ENCODE results near the gene TBC1D22A.

The TBC1D22A gene

DNA sequence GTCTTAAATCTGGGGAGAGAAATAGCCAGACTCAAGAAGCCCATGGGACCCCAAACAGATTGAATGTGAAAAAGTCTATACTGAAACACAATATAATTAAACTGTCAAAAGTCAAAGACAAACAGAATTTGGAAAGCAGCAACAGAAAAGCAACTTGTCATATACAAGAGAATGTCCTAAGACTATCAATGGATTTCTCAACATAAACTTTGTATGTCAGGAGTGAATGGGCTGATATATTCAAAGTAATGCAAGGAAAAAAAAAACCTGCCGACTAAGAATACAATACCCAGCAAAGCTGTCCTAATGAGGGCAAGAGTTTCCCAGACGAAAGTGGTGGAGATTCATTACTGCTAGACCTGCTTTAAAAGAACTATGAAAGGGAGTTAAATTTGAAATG, 73.2 kb downstream of the TBC1D22A start:
- no peak for DNase-seq (ENCODE audit: low read depth)

DNA sequence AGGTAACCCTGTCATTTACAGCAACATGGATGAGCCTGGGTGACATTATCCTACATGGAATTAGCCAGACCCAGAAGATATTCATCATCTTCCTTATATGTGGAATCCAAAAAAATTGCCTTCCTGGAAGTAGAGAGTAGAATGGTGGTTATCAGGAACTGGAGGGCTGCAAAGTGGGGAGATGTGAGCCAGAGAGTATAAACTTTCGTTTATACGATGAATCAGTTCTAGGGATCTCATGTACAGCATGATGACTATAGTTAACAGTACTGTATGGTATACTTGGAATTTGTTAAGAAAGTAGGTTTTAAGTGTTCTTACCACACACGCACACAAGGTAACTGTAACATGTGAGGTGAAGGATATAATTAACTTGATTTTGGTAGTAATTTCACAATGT, 79.1 kb downstream of the TBC1D22A start:
- DNase-seq (ENCODE audit: low read depth) = no peak

DNA sequence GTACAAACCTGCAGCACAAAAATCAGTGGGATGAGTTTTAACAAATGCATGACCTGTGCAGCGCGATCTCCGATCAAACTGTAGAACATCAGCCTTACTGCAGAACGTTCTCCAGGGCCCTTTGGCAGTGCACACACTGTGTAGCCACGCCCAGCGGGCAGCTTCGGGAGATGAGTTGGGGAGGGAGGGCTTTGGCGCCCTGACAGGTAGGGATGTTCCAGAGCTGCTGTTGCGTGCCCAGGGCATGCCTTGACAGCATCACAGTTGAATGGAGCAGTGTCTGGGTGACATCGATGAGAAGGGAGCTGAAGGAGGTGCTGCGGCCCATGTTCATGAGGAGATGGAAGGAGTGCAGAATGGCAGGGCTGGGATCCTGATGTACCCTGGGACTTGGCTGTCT, 80.2 kb downstream of the TBC1D22A start:
- DNase-seq (ENCODE audit: low read depth) = no peak

DNA sequence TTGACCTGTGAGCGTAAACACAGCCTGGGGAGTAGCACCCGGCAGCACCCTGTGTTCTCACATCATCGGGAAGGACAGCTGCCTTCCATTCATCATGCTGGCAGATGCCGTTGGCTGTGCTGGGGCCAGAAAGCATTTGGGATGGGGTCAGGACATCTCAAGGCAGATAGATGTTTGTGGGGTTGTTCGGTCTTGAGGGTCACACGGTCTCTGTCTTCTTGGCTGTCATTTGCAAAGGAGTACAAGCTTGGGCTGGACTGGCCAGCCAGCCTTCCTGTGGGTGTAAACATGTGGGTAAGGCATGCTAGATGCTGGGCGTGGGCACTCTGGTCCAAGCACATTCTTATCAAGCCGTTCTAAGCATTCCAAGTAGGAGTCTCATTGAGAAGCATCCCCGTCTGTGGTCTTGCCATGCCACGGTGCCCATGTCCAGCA, 81.4 kb downstream of the TBC1D22A start:
- DNase-seq (ENCODE audit: low read depth) = no peak

DNA sequence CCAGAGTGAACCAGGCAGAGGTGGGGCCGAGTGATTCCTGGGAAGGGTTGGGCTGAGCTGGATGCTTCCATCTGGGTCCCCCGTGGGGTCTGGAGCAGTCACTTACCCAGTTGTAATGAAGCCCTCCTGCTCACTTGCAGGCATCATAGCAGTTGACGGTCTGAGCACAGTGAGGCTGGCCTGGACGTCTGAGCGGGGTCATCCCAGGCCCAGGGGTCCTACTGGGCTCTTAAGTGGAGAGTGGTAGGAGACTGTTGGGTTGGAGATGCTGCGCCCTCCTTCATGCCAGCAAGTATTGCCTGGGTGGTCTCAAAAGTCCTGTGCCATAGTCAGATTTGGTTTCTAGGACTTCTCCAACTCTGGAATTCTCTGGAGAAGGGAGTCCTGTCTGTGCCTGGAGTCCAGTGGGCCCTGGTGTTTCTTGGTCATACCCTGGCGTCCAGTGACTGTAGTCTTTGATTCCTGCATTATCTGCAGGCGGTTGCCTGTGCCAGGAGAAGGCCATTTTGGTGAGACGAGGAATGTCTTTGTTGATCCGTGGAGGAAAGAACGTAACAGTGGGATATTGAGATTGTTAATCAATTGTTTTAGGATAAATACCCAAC, 82.3 kb downstream of the TBC1D22A start:
- DNase-seq (ENCODE audit: low read depth) = no peak

DNA sequence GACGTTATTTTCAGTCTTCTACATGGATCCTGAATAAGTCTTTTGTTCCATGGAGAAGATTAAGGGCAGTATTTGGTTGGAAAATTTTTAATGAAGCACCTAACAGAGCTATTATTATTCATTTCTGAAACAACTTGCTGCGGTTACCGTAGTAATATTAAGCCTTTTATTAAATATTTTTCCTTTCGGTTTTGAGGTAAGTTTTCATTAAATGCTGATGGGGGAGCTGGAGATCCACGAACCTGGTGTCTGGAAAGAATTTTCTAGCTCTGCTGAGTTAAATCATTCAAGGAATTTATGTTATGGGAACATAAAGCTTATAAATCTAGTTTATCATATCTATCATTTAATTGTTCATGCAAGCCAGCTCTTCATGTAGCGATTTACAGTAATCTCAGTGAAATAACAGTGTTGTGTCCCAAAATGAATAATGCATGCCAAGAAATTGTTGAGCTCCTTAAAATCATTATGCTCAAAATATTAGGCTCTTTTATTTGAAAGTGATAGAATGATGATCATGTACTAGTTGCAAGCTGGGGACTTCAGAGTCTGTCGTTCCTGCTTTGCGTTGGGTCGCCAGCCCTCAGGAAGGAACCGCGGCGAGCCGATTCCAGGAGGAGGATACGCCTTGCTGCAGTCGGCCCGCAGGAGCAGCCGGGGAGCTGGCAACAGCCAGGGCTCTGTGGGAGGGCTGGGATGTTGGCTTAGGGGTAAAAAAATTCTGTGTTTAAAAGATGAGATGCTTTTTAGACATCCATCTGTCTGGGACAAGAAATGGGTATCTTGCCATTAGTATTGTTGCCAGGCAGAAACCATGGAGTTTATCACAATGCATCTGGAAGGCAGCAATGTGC, 83.1 kb downstream of the TBC1D22A start:
- peak; percentile 52 for DNase-seq (ENCODE audit: low read depth)

DNA sequence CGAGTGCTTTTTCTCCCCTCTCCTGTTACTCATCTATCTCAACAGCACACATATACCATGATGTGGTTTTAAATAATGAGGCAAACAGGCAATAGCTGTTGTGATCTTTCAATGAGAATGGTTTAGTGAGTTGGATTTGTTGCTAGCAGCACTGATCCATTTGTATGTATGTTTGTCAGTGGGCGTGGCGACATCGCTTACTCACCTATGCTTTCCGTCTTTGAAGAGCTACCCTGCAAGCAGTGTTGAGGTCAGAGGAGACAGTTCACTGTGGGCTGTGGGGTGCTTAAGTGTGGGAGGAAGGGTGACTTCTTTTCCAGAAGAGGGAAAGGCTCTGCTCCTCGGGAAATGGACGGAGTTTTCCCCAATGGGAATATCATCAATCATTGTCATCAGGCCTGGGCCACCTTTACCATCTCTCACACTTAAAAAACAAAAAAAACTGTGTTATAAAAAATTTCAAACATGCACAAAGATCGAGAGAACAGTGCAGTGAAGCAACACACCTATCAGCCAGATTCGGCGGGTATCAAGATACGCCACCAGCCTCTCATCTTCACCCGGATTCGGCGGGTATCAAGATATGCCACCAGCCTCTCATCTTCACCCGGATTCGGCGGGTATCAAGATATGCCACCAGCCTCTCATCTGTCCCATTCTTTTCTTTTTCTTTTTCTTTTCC, 83.8 kb downstream of the TBC1D22A start:
- DNase-seq (ENCODE audit: low read depth) = no peak

DNA sequence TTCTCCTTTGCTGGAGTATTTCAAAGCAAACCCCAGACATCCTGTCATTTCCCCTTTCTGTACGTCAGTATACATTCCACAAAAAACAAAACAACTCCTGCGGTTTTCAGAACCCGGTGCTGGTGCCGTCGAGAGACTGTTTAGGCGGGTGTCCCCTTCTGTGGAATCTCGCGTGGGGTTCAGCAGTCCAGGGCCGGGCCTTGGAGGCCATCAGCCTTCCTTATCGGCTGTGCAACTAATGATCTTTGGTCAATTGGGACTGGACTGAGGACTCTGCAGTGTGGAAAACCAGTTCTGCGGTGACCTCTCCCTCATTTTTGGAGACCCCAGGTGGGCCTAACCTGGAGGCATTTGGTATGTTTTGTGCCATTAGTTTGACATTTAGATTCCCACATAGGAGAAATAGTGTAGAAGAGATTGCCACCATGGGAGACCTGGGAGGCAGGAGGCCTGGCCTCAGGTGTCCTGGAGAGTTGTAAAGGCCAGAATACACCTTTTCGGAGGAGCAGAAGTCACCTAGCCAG, 84.4 kb downstream of the TBC1D22A start:
- DNase-seq (ENCODE audit: low read depth) = no peak

DNA sequence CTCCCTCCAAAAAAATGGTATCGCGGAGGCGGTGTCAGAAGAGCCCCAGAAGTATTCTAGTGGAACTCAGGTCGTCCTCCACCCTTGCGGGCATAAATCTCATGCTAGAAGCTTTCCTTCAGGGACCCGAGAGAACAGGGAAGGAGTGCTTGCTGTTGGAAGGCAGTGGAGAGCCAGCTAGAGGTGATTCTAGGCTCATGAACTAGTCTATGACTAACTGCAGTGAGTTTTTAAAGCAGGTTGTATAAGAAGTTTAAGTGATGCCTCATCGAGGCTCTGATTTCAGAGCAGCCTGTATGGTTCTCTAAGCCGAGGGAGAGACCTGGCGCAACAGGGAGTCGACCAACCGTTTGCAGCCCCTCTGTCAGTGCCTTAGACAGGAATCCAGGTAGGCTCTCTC, 85.7 kb downstream of the TBC1D22A start:
- no peak for DNase-seq (ENCODE audit: low read depth)

DNA sequence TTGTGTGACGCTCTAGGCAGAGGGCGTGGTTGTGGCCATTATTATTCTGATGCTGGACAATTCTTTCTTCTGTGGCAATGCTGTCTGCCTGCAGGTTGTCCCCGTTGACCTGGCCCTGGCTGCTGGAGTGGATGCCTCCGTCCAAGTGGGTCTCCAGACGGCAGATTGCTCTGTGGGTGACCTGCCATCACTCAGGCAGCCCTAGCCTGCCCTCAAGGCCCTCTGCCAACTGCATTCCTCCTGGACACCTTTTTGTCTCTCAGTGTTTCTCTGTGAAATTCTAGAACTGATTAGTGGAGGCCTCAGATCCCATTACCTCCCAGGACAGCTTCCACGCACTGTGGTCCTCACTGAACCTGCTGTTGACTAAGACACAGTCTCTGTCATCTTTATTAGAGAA, 86.7 kb downstream of the TBC1D22A start:
- DNase-seq (ENCODE audit: low read depth) = no peak

DNA sequence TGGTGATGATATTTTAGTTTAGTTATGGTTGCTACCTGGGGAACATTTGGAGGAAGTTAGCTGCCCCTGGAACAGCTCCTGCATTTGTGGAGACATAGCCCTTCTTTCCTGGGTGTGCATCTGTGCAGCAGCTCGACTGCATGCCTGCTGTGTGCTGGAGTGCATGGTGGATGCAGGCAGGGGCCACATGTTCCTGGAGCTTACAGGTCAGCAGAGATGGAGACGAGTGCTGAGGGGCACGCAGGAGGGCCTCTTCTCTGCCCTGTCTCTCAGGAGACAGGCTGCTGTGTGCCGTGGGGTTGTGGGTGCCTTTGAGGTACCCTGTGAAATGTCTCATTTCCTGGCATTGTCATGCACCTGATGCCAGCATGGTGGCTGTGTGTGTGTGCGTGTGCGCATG, 87.5 kb downstream of the TBC1D22A start:
- no peak for DNase-seq (ENCODE audit: low read depth)

DNA sequence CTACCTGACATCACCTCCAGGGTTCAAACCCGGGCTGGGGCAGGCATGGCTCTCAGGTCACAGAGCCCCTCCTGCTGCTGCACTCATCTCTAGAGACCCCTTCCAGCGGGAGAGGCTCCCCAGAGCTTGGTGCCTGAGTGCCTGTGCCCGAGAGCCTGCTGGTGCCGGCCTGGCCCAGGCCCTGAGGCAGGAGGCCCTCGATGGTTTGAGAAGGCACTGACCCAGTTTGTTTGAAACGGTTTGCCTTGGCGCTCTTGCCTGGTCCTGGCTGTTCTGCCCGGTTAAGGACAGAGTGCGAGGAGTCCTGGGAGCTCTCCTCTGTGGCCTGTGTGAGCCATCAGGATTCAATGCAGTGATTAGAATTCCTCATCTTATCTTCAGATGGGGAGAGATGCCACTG, 88.9 kb downstream of the TBC1D22A start:
- no peak for DNase-seq (ENCODE audit: low read depth)

DNA sequence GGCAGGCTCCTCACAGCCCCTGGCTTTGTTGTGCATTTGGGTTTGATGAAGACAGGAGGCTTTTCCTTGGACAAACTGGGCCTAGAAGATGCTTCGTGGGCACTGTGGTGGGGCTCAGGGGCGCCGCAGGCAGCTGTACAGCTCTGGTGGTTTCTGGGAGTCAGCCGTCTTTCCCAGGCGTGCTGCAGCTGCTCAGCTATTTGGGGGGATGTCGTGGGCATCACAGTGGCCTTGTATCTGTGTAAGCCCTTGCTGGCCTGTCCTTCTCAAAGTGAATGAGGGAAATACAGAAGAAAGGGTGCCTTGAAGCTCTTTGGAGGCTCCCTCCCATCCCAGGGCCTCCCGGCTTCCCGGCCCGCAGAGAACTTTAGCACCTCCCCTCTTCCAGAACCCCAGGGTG, 89.5 kb downstream of the TBC1D22A start:
- no peak for DNase-seq (ENCODE audit: low read depth)

DNA sequence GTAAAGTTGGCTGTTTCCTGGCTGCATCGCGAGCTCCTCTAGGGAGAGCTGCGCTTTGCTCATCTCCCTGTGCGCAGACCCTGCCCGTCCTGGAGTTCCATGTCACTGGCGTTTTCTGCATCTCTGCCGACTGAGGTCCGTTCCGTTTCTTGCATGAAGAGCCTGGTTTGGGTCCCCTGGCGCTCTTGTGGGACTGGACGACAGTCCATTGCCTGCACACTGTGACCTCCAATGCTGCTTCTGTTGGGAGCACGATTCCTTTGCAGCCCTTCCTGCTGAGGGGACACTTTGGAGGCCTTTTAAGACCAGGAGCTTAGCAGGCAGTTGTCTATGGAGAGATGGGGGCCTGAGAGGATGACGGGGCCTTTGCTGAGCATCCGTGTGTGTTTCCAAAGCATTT, 90.3 kb downstream of the TBC1D22A start:
- DNase-seq (ENCODE audit: low read depth) = no peak

DNA sequence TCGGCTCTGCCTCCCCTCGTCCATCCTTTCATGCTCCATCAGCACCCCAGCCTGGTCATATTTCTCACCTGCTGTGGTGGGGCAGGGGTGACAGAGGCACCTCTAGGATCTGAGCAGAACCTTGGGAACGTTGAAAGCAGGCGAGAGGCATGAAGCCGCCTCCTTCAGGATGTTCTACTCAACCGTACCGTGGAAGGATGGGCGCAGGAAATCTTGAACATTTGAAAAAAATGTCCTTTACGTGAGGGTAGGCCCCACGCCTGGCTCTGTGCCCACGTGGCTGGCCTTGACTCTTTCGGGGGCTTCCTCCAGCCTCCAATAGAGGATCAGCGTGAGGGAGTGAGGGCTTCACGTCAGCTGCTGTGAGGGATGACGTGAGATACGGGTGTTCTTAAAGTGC, 90.7 kb downstream of the TBC1D22A start:
- no peak for DNase-seq (ENCODE audit: low read depth)

DNA sequence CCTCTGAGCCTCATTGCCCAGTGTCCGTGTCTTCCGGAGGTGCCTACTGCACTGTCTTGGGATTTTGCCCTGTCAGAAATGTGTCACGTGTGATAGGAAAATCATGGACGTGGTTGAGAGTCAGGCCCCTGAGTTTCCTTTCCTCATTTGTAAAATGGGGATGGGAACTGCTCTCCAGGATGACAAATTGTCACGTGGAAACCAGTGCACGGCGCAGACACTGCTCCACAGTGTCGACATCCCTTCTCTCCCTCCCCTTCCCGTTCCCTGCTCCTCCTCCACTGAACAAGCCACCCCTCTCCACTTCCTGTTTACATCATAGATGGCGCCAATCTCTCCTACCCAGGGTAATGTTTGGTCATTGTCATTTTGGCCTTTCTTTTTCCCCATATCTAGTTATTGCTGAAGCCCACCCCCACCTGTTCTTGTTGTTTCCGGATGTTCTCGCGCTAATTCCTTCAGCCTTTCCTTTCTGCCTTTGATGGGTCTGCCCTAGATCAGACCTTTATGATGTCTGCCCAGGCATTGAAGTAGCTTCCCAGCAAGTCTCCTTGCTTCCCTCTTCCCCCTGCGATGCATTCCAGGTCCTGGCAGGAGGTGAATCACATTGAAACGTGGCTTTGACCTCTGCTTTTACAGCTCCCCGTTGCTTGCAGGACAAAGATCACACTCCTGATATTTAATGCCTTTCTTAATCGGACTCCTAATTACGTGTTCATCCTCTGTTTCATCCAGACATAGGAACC, 91.8 kb downstream of the TBC1D22A start:
- DNase-seq (ENCODE audit: low read depth) = no peak

DNA sequence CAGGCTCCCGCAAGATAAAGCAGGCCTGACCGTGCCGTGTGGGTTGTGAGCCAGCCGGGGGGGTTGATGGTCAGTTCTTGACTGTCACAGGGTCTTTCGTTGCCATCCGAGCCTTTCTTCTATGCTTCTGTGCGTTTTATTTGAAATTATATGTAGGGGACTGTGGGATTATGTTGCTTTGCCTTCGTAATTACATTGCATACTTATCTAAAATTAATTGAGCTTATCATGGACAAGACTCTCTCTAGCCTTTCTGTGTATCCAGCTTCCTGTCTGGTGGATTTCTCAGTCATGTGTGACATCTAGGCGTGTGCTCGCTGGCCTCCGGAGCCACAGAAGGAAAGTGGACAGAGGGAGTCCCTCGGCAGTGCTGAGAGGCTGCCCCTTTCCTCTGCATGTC, 93.2 kb downstream of the TBC1D22A start:
- DNase-seq (ENCODE audit: low read depth) = no peak

DNA sequence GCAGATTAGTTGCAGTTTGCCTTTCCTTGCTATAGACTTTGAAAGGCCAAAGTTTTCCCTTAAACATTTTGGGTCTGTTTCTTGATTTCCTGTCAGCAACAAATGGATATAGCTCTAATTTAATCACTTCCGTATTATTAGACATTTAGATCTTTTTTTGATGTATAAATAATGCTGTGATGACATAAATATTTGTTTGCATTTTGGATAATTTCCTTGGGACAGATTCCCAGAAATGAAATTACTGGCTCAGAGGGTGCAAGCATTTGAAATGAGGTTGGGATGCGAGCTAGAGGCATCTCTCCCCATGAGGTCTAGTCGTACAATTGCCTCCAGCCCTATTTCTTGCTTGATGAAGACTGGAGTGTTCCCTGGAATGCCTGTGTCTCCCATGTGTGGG, 94.2 kb downstream of the TBC1D22A start:
- no peak for DNase-seq (ENCODE audit: low read depth)

DNA sequence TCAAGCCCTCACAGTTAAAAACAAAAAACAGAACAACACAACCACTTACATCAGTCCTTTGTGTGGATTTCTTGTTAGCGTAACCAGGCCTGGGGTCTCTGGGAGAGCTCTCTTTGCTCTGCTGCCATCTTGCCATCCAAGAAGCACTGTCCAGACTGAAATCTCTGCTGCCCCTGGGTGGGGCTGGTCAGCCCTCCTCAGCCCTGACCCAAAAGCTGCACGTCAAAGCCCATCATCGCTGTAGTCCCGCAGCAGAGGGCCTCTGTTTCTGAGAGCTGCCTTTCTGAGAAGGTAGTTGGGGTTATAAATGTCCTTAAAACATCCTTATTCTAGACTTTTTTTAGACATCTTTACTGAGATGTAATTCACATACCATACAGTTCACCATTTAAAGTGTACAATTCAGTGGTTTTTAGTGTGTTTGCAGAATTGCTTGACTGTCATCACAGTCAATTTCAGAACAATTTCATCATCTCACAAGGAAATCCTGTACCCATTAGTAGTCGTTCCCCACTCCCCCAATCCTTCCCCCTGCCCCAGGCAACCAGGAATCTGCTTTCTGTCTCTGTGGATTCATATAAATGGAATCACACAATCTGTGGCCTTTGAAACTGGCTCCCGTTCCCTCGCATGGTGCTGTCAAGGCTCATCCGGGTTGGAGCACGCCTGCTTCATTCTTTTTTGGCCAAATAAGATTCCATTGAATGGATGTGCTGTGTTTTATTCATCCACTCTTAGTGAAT, 94.9 kb downstream of the TBC1D22A start:
- DNase-seq (ENCODE audit: low read depth) = no peak

DNA sequence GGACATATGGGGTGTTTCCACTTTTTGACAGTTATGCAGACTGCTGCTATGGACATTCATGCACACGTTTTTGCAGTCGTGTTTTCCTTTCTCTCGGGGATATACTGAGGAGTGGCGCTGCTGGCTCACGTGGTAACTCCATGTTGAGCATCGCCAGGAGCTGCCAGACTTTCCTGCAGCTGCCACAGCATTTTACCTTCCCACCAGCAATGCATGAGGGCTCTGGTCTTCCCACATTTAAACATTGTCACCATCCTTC, 95.4 kb downstream of the TBC1D22A start:
- DNase-seq (ENCODE audit: low read depth) = no peak

DNA sequence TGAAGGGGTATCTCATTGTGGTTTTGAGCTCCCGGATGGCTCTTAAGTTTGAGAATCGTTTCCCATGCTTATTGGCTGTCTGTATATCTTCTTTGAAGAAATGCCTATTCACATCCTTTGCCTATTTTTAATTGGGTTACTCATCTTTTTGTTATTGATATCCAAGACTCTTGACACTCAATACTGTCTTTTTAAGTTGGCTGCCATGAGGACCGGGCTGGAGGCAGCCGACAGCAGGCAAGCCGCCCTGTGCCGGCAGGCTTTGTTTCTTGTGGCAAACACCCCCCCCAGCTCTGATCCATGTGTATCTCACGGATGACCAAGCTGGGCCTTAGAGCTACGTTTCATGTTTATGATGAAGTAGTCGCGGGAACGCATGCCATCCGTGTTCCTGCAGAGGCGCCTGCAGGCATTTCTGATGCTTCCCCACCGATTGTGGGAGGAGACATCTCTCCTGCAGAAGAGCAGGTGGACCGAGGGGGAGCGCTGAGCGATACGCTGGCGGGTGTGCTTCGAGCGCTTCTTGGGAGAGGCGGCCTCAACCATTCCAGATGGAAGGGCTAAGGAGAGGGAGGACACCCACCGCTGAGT, 95.8 kb downstream of the TBC1D22A start:
- DNase-seq (ENCODE audit: low read depth) = no peak
